ENCODE measurements around the gene RFTN2.

DNA sequence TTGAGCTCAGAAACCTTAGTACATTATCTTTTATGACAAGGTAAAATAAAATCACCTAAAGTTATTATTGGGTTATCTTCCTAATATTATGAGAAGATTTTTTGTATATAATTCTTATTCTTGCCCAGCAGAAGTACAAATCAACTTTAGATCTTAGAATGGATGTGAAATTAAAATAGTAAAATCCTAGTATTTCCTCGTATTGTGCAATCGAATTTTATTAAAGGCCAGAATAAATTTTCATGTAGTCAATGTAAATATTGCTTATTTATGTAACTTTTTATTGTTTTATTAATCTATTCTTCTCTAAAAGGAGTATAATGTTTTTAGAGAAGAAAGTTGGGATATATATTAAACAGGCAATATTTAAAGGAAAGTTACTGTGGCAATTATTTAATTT is 42.5 kb upstream of the RFTN2 start:
- TF ChIP-seq POLR2AphosphoS5 (IDR thresholded peaks at IDR 0.05; ENCODE audit: borderline replicate concordance, low read depth, low read length) (no peak), EZH2 (IDR thresholded peaks at IDR 0.05) (no peak), FOXP2 (optimal IDR thresholded peaks at IDR 0.05; ENCODE audit: control extremely low read depth, extremely low read length, insufficient read depth) (no peak)
